ENCODE measurements around the gene OLFM1. TPM values are rescaled to one million over a fixed set of nuclear protein-coding genes. Genes with fewer than 3 reads are reported as not detected.

Gene OLFM1
- total and polyA plus RNA-seq, 7 experiments from 2014 or later: 0.19 to 2.1 (median 0.87) TPM; not detected in 3

DNA sequence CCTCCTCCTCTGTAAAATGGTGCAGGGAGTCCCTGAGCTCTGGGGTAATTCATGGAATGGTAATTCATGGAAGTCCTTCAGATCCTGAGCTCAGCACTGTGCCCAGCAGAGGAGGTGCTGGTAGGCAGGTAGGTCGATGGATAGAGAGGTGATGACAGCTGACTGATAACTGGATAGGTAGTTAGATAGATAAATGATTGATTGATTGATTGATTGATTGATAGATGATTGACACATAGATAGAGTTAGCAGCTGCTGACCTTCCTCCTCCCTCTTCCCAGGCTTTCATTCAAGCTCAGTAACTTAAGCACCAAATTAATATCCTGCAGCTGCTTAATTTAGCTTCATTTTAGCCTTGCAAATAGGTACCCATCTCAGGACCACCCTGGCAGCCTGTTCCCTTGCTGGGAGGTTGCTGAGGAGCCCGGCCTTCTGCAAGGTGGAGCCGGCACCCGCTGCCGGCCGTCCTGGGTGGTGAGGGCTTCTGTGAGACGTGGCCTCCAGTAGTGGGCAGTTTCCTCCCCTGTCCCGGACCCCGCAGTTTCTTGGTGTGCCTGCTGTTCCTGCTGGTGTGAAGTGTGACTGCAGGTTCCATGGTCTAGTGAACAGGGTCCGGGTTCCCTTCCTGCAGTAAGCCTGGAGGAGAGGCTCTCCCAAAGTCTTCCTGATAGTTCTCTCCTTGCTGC, 13.4 kb downstream of the OLFM1 start:
- no peak overlapping the region for H3K27ac Mint-ChIP-seq
- no peaks in the 10 kb centered on the region for H3K27me3 ChIP-seq (ENCODE audit: control insufficient read depth in 2 of 2, insufficient read depth in 2 of 2, low read length in 2 of 2)
- ChIA-PET CTCF (no interaction called here), POLR2A (no interaction called here)
- H3K9me3 Mint-ChIP-seq: peaks cover 0 to 1% (median 0%) of the 10 kb centered on the region in 11 donors
- DNase-seq (no peak), ATAC-seq (no peak)
- H3K36me3 Mint-ChIP-seq: no peaks in the 10 kb centered on the region
- peaks cover 0 to 1% (median 0%) of the 10 kb centered on the region in 7 donors for H3K4me1 Mint-ChIP-seq
- H3K9me3 ChIP-seq (ENCODE audit: control insufficient read depth in 2 of 3, low read length in 3 of 3): peaks cover 0 to 4% (median 0%) of the 10 kb centered on the region in 3 experiments
- H3K27ac ChIP-seq (ENCODE audit: low read depth, low read length): no peak overlapping the region
- no peaks in the 10 kb centered on the region for H3K36me3 ChIP-seq (ENCODE audit: control insufficient read depth in 2 of 3, insufficient read depth in 3 of 3, low read length in 3 of 3)
- no peak overlapping the region for H3K4me3 ChIP-seq (ENCODE audit: low read length)
- H3K4me1 ChIP-seq (ENCODE audit: control insufficient read depth in 2 of 2, insufficient read depth in 2 of 2, low read length in 2 of 2): no peaks in the 10 kb centered on the region
- intact Hi-C loops (cut with micrococcal nuclease): no loop called here
- H3K27me3 Mint-ChIP-seq: peaks cover 3 to 65% (median 35%) of the 10 kb centered on the region in 5 donors
- H3K4me3 Mint-ChIP-seq: no peak overlapping the region

DNA sequence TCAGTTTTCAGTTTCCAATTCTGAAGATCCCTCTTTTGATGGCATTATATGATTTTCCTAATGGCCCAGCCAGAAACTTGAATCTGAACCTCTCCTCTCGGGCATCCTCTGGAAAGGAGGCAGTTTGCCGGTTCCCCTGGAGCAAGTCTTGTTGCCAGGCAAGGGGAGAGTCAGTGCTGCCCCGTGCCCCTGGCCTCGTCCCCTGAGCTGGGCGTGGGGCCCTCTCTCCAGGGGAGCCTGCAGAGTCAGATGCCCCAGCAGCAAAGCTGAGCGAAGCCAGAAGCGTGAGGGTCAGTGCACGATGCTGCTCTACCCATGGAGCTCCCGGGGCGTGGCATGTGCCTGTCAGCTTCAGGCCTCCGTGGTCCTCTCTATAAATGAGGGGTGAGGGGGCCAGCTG, 14.0 kb downstream of the OLFM1 start:
- intact Hi-C loops (cut with micrococcal nuclease): no loop called here
- Histone ChIP-seq H3K4me1 (ENCODE audit: control insufficient read depth in 2 of 2, insufficient read depth in 2 of 2, low read length in 2 of 2) (no peaks in the 10 kb centered on the region), H3K9me3 (ENCODE audit: control insufficient read depth in 2 of 3, low read length in 3 of 3) (peaks cover 0 to 4% (median 0%) of the 10 kb centered on the region in 3 experiments), H3K27ac (ENCODE audit: low read depth, low read length) (no peak overlapping the region), H3K27me3 (ENCODE audit: control insufficient read depth in 2 of 2, insufficient read depth in 2 of 2, low read length in 2 of 2) (no peaks in the 10 kb centered on the region), H3K36me3 (ENCODE audit: control insufficient read depth in 2 of 3, insufficient read depth in 3 of 3, low read length in 3 of 3) (no peaks in the 10 kb centered on the region), H3K4me3 (ENCODE audit: low read length) (no peak overlapping the region)
- POLR2A ChIA-PET: no interaction called here
- H3K36me3 Mint-ChIP-seq: no peaks in the 10 kb centered on the region
- H3K27ac Mint-ChIP-seq: no peak overlapping the region
- peaks cover 0 to 1% (median 0%) of the 10 kb centered on the region in 7 donors for H3K4me1 Mint-ChIP-seq
- H3K9me3 Mint-ChIP-seq: peaks cover 0 to 1% (median 0%) of the 10 kb centered on the region in 11 donors
- CTCF ChIA-PET: no interaction called here
- no peak overlapping the region for H3K4me3 Mint-ChIP-seq
- ATAC-seq (no peak), DNase-seq (no peak)
- H3K27me3 Mint-ChIP-seq: peaks cover 3 to 69% (median 35%) of the 10 kb centered on the region in 5 donors

DNA sequence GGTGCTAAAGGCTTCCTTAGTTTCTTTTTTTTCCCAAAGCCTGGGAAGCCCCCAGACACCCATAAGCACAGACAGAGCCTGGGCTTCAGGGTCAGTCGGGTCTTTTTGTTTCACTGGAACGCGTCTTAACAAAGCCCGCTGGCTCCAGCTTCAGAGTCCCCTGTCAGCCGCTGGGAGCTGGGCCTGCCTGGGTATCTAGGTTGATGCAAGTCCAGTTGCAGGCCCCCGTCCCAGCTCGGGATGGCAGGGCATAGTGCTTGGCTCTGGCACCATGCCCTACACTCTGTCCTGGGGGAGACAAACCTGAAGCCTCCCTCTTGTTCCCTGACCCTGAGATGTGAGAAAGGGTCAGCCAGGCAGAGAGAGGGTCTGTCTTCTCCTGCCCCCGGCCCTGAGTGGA, 14.5 kb downstream of the OLFM1 start:
- no peaks in the 10 kb centered on the region for H3K36me3 Mint-ChIP-seq
- peaks cover 0 to 1% (median 0%) of the 10 kb centered on the region in 11 donors for H3K9me3 Mint-ChIP-seq
- H3K27me3 Mint-ChIP-seq: peaks cover 3 to 73% (median 31%) of the 10 kb centered on the region in 5 donors
- no peak overlapping the region for H3K27ac Mint-ChIP-seq
- Histone ChIP-seq H3K27me3 (ENCODE audit: control insufficient read depth in 2 of 2, insufficient read depth in 2 of 2, low read length in 2 of 2) (no peaks in the 10 kb centered on the region), H3K27ac (ENCODE audit: low read depth, low read length) (no peak overlapping the region), H3K4me1 (ENCODE audit: control insufficient read depth in 2 of 2, insufficient read depth in 2 of 2, low read length in 2 of 2) (no peaks in the 10 kb centered on the region), H3K9me3 (ENCODE audit: control insufficient read depth in 2 of 3, low read length in 3 of 3) (peaks cover 0 to 4% (median 0%) of the 10 kb centered on the region in 3 experiments), H3K4me3 (ENCODE audit: low read length) (no peak overlapping the region), H3K36me3 (ENCODE audit: control insufficient read depth in 2 of 3, insufficient read depth in 3 of 3, low read length in 3 of 3) (no peaks in the 10 kb centered on the region)
- ATAC-seq (no peak), DNase-seq (no peak)
- CTCF ChIA-PET: no interaction called here
- H3K4me3 Mint-ChIP-seq: no peak overlapping the region
- intact Hi-C loops (cut with micrococcal nuclease): no loop called here
- POLR2A ChIA-PET: no interaction called here
- peaks cover 0 to 1% (median 0%) of the 10 kb centered on the region in 7 donors for H3K4me1 Mint-ChIP-seq

DNA sequence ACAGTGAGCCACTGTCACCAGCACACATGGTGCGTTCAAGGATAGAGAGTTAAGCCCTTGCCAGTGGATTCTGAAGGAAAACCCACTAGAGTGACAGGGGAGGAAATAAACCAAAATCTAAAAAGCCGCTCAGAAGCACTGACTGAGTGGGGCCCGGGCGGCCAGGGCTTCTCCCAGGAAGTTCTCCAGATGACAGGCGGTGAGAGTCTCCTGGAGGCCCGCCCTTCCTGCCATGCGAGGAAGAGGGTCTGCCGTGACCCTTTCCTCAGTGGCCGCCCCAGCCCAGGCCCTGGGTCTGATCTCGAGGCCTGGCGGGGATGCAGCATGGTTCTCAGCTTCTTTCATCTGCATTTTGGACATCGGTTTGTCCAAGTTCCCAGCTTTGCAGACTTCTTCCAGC, 14.9 kb downstream of the OLFM1 start:
- peaks cover 0 to 4% (median 0%) of the 10 kb centered on the region in 3 experiments for H3K9me3 ChIP-seq (ENCODE audit: control insufficient read depth in 2 of 3, low read length in 3 of 3)

DNA sequence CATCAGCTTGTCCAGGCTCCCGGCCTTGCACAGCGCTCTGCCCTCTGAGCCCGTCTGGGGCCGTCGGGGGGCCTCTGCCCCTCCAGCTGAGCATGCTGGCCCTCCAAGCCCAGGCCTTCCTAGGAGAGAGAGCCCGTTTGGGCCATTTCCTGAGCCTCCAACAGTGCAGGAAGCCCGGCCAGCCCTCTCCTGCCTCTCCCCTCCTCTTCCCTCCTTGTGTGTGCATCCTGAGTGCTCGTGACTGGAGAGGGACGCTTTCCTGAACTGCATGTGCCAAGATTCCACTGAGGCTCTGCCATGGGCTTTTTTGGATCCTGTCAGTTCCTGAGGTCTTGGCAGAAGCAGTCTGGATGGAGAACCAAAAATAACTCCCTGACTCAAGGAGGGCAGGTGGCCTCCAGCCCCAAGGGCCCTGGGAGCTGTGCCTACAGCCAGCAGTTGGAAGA, 15.6 kb downstream of the OLFM1 start:
- Mint-ChIP-seq H3K27me3 (peaks cover 11 to 65% (median 23%) of the 10 kb centered on the region in 5 donors), H3K4me1 (peaks cover 0 to 1% (median 0%) of the 10 kb centered on the region in 7 donors), H3K27ac (no peak overlapping the region), H3K9me3 (peaks cover 0 to 1% (median 0%) of the 10 kb centered on the region in 11 donors), H3K36me3 (no peaks in the 10 kb centered on the region), H3K4me3 (no peak overlapping the region)
- Histone ChIP-seq H3K27me3 (ENCODE audit: control insufficient read depth in 2 of 2, insufficient read depth in 2 of 2, low read length in 2 of 2) (no peaks in the 10 kb centered on the region), H3K36me3 (ENCODE audit: control insufficient read depth in 2 of 3, insufficient read depth in 3 of 3, low read length in 3 of 3) (no peaks in the 10 kb centered on the region), H3K9me3 (ENCODE audit: control insufficient read depth in 2 of 3, low read length in 3 of 3) (peaks cover 0 to 4% (median 0%) of the 10 kb centered on the region in 3 experiments), H3K27ac (ENCODE audit: low read depth, low read length) (no peak overlapping the region), H3K4me3 (ENCODE audit: low read length) (no peak overlapping the region), H3K4me1 (ENCODE audit: control insufficient read depth in 2 of 2, insufficient read depth in 2 of 2, low read length in 2 of 2) (no peaks in the 10 kb centered on the region)
- ChIA-PET POLR2A (no interaction called here), CTCF (no interaction called here)
- ATAC-seq: no peak
- intact Hi-C loops (cut with micrococcal nuclease): no loop called here
- DNase-seq: no peak

More for the DNA sequence above, 14.9 kb downstream of the OLFM1 start:
- no peak for ATAC-seq
- no peak for DNase-seq
- Mint-ChIP-seq H3K27me3 (peaks cover 4 to 71% (median 29%) of the 10 kb centered on the region in 5 donors), H3K27ac (no peak overlapping the region), H3K4me1 (peaks cover 0 to 1% (median 0%) of the 10 kb centered on the region in 7 donors), H3K4me3 (no peak overlapping the region), H3K36me3 (no peaks in the 10 kb centered on the region), H3K9me3 (peaks cover 0 to 1% (median 0%) of the 10 kb centered on the region in 11 donors)
- intact Hi-C loops (cut with micrococcal nuclease): no loop called here
- no peaks in the 10 kb centered on the region for H3K4me1 ChIP-seq (ENCODE audit: control insufficient read depth in 2 of 2, insufficient read depth in 2 of 2, low read length in 2 of 2)
- H3K4me3 ChIP-seq (ENCODE audit: low read length): no peak overlapping the region
- no peak overlapping the region for H3K27ac ChIP-seq (ENCODE audit: low read depth, low read length)
- CTCF ChIA-PET: no interaction called here
- H3K36me3 ChIP-seq (ENCODE audit: control insufficient read depth in 2 of 3, insufficient read depth in 3 of 3, low read length in 3 of 3): no peaks in the 10 kb centered on the region
- POLR2A ChIA-PET: no interaction called here
- H3K27me3 ChIP-seq (ENCODE audit: control insufficient read depth in 2 of 2, insufficient read depth in 2 of 2, low read length in 2 of 2): no peaks in the 10 kb centered on the region

DNA sequence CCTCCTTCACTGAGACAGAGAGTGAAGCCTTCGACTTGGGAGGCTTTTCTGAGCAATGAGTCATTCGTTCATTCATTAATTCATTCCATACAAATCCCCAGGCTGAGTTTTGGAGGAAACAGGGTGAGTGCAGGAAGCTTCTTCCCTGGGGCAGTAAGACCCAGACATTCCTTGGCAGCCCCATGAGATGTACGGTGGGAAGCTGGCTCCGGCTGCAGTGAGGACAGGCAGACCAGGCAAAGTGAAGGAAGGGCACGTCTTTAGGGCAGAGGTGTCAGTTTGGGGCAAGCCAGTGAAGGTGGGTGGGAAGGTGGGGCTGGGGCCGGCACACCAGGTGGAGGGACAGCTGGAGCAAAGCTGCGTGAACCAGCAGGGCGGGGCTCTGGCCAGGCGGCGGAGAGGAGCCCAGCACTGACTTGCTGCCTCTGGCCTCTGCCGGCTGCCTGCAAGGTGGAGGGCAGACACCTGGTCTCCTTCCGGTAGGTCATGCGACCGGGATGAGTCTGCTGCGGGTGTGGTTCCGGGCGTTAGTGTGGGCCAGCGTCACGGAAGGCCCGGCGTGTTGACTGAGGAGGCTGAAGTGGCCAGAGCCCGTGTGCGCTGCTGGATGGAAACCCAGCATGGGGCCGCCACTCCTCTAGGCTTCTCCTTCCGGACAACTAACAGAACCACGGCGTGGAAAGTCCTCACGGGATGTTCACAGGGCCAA, 16.6 kb downstream of the OLFM1 start:
- H3K9me3 Mint-ChIP-seq: peaks cover 0 to 1% (median 0%) of the 10 kb centered on the region in 11 donors
- Histone ChIP-seq H3K27ac (ENCODE audit: low read depth, low read length) (no peak overlapping the region), H3K36me3 (ENCODE audit: control insufficient read depth in 2 of 3, insufficient read depth in 3 of 3, low read length in 3 of 3) (no peaks in the 10 kb centered on the region), H3K4me1 (ENCODE audit: control insufficient read depth in 2 of 2, insufficient read depth in 2 of 2, low read length in 2 of 2) (no peaks in the 10 kb centered on the region), H3K4me3 (ENCODE audit: low read length) (no peak overlapping the region), H3K9me3 (ENCODE audit: control insufficient read depth in 2 of 3, low read length in 3 of 3) (no peaks in the 10 kb centered on the region), H3K27me3 (ENCODE audit: control insufficient read depth in 2 of 2, insufficient read depth in 2 of 2, low read length in 2 of 2) (no peaks in the 10 kb centered on the region)
- no peaks in the 10 kb centered on the region for H3K36me3 Mint-ChIP-seq
- H3K4me3 Mint-ChIP-seq: no peak overlapping the region
- ChIA-PET POLR2A (no interaction called here), CTCF (no interaction called here)
- DNase-seq (no peak), ATAC-seq (no peak)
- no peak overlapping the region for H3K27ac Mint-ChIP-seq
- H3K4me1 Mint-ChIP-seq: peaks cover 0 to 6% (median 0%) of the 10 kb centered on the region in 7 donors
- peaks cover 19 to 63% (median 28%) of the 10 kb centered on the region in 5 donors for H3K27me3 Mint-ChIP-seq
- intact Hi-C loops (cut with micrococcal nuclease): no loop called here

Measured in naive thymus-derived CD4-positive, alpha-beta T cell (primary cell).